HepG2 (cell line): ENCODE measurements around the gene CIROP. TPM values are rescaled to one million over a fixed set of nuclear protein-coding genes. Genes with fewer than 3 reads are reported as not detected.

Source experiments
- ATAC-seq: fragments of 200-7000 bp; cut with Tn5 transposase; 3 replicates; pipeline ENCODE4 v1.9.1; 2020; ENCODE audit warnings: mild to moderate bottlenecking, moderate library complexity
- BruUV-seq: library from RNA; stranded (reverse); fragments of 400-500 nt; replicated peaks from 2 replicates; lab custom pipeline; 2021; lab: Mats Ljungman, UMichigan
- CTCF ChIA-PET: fragments of 300-600 bp; formaldehyde crosslinking; extraction: SDS; loops from one replicate; lab custom pipeline; 2021; ENCODE audit warnings: low total read pairs, inconsistent platforms, low intra/inter-chr PET ratio; lab: Yijun Ruan, JAX
- POLR2A ChIA-PET: fragments of 350-600 bp; sonication (Branson Sonifier 250); formaldehyde crosslinking; loops from one replicate; lab custom pipeline; 2020; ENCODE audit warnings: antibody characterized with exemption, inconsistent platforms; lab: Yijun Ruan, JAX
- DNase-seq: peaks from one replicate; pipeline ENCODE4 v3.0.0-alpha.2; 2015; ENCODE audit warnings: low spot score
- FAIRE-seq: peaks from 3 replicates; lab custom pipeline; 2011; peaks lifted over from hg19 to GRCh38; lab: Jason Lieb, UNC
- H2AFZ ChIP-seq: one replicate; pipeline ENCODE4 v1.6.1; 2011; ENCODE audit warnings: low read length, inconsistent platforms
- H3K27ac ChIP-seq: fragments of 300-600 bp; 3 replicates; pipeline ENCODE4 v1.8.0; 2011; ENCODE audit warnings: mixed run types, mild to moderate bottlenecking, mixed read lengths, low read length, inconsistent platforms; ENCODE audit not compliant: insufficient read depth; ENCODE audit errors: extremely low read length
- H3K27me3 ChIP-seq, 2 experiments: fragments of 200-600 bp in 1 of 2; 2 replicates in 1 of 2; 3 replicates in 1 of 2; pipeline versions ENCODE4 v1.6.0 to v1.8.0; 2011; ENCODE audit warnings: low read length in 2 of 2, mild to moderate bottlenecking in 2 of 2, moderate library complexity in 2 of 2, inconsistent platforms in 1 of 2; ENCODE audit not compliant: insufficient read depth in 2 of 2, control insufficient read depth in 1 of 2
- H3K36me3 ChIP-seq, 2 experiments: fragments of 200-600 bp in 1 of 2; replicated peaks in 1 of 2; 2 replicates in 1 of 2; 3 replicates in 1 of 2; pipeline versions ENCODE4 v1.5.1 to v1.8.0; 2011; ENCODE audit warnings: low read length in 2 of 2, inconsistent platforms in 1 of 2; ENCODE audit not compliant: insufficient read depth in 2 of 2, control insufficient read depth in 1 of 2
- H3K4me1 ChIP-seq: 2 replicates; pipeline ENCODE4 v1.5.1; 2012; ENCODE audit warnings: low read length, inconsistent platforms; ENCODE audit not compliant: insufficient read depth
- H3K4me2 ChIP-seq: 2 replicates; pipeline ENCODE4 v1.6.0; 2011; ENCODE audit warnings: low read depth, low read length, inconsistent platforms
- H3K4me3 ChIP-seq, 3 experiments: fragments of 200-600 bp in 1 of 3; sonication (generic), shearing (Covaris generic) in 1 of 3; replicated peaks in 1 of 3; 2 replicates each; pipeline ENCODE4 v1.5.1; 2011 to 2016; ENCODE audit warnings: low read length in 3 of 3, inconsistent platforms in 2 of 3, low read depth in 2 of 3, mild to moderate bottlenecking in 2 of 3, control low read depth in 1 of 3, mixed read lengths in 1 of 3; ENCODE audit not compliant: insufficient read depth in 1 of 3
- H3K79me2 ChIP-seq: one replicate; pipeline ENCODE4 v1.6.1; 2011; ENCODE audit warnings: low read length, inconsistent platforms; ENCODE audit not compliant: insufficient read depth
- H3K9ac ChIP-seq: 2 replicates; pipeline ENCODE4 v1.6.0; 2011; ENCODE audit warnings: mild to moderate bottlenecking, low read depth, low read length, inconsistent platforms; ENCODE audit not compliant: insufficient read depth
- H3K9me3 ChIP-seq: 2 replicates; pipeline ENCODE4 v1.5.1; 2012; ENCODE audit warnings: mild to moderate bottlenecking, low read length
- H4K20me1 ChIP-seq: 2 replicates; pipeline ENCODE4 v1.6.0; 2011; ENCODE audit warnings: inconsistent platforms, mild to moderate bottlenecking, low read length, moderate library complexity; ENCODE audit not compliant: insufficient read depth
- ARID2 ChIP-seq: sonication (generic); formaldehyde crosslinking; IDR thresholded peaks from 2 replicates; pipeline ENCODE4 v1.8.1; 2022; ENCODE audit warnings: mild to moderate bottlenecking, missing genetic modification reagents, borderline replicate concordance
- ATF7-NPFF ChIP-seq: sonication (generic); formaldehyde crosslinking; IDR thresholded peaks from 2 replicates; pipeline ENCODE4 v1.8.1; 2023; ENCODE audit warnings: mild to moderate bottlenecking, low read depth, missing genetic modification reagents, moderate library complexity
- CHCHD3 ChIP-seq: sonication (generic); formaldehyde crosslinking; IDR thresholded peaks from 2 replicates; pipeline ENCODE4 v1.8.0; 2022; ENCODE audit warnings: mild to moderate bottlenecking, missing genetic modification reagents, moderate library complexity
- DPF2 ChIP-seq: sonication (generic); formaldehyde crosslinking; IDR thresholded peaks from 2 replicates; pipeline ENCODE4 v1.4.0; 2020; ENCODE audit warnings: mild to moderate bottlenecking, low read depth, missing genetic modification reagents, borderline replicate concordance
- FOXO1 ChIP-seq: sonication (generic); formaldehyde crosslinking; IDR thresholded peaks from 2 replicates; pipeline ENCODE4 v1.4.0; 2020; ENCODE audit warnings: missing genetic modification reagents
- GATAD1 ChIP-seq: IDR thresholded peaks from 2 replicates; pipeline ENCODE4 v1.6.1; 2016; ENCODE audit warnings: missing genetic modification reagents, missing compliant biosample characterization
- GLI4 ChIP-seq: sonication (generic); formaldehyde crosslinking; IDR thresholded peaks from 2 replicates; pipeline ENCODE4 v1.5.1; 2020; ENCODE audit warnings: missing genetic modification reagents, mild to moderate bottlenecking, moderate library complexity, borderline replicate concordance
- HOXD1 ChIP-seq: sonication (generic); formaldehyde crosslinking; IDR thresholded peaks from 2 replicates; pipeline ENCODE4 v1.5.0; 2020; ENCODE audit warnings: missing genetic modification reagents
- KDM5B ChIP-seq: sonication (generic); formaldehyde crosslinking; IDR thresholded peaks from 2 replicates; pipeline ENCODE4 v1.4.0; 2020; ENCODE audit warnings: missing genetic modification reagents, mild to moderate bottlenecking, borderline replicate concordance
- MZF1 ChIP-seq: sonication (generic); formaldehyde crosslinking; IDR thresholded peaks from 2 replicates; pipeline ENCODE4 v1.8.1; 2023; ENCODE audit warnings: mild to moderate bottlenecking, missing genetic modification reagents, borderline replicate concordance
- PHF21A ChIP-seq: sonication (generic); formaldehyde crosslinking; IDR thresholded peaks from 2 replicates; pipeline ENCODE4 v1.5.0; 2020; ENCODE audit warnings: mild to moderate bottlenecking, missing genetic modification reagents
- RCOR2 ChIP-seq: IDR thresholded peaks from 2 replicates; pipeline ENCODE4 v1.6.1; 2016; ENCODE audit warnings: missing biosample characterization, missing genetic modification reagents
- SMARCC2 ChIP-seq: fragments of 450-650 bp; IDR thresholded peaks from 2 replicates; pipeline ENCODE4 v1.6.1; 2017; ENCODE audit warnings: antibody characterized with exemption, mild to moderate bottlenecking
- THAP11 ChIP-seq: IDR thresholded peaks from 2 replicates; pipeline ENCODE4 v1.6.1; 2016; ENCODE audit warnings: missing biosample characterization, missing genetic modification reagents
- ZBTB21 ChIP-seq: sonication (generic); formaldehyde crosslinking; IDR thresholded peaks from 2 replicates; pipeline ENCODE4 v1.4.0; 2020; ENCODE audit warnings: missing genetic modification reagents
- ZFX ChIP-seq: sonication (generic); formaldehyde crosslinking; IDR thresholded peaks from 2 replicates; pipeline ENCODE4 v1.4.0; 2020; ENCODE audit warnings: mild to moderate bottlenecking, low read depth, missing genetic modification reagents, moderate library complexity
- ZNF33B ChIP-seq: sonication (generic); formaldehyde crosslinking; IDR thresholded peaks from 2 replicates; pipeline ENCODE4 v1.5.1; 2020; ENCODE audit warnings: mild to moderate bottlenecking, missing genetic modification reagents
- ZNF572 ChIP-seq: sonication (generic); formaldehyde crosslinking; IDR thresholded peaks from 2 replicates; pipeline ENCODE4 v1.5.1; 2020; ENCODE audit warnings: mild to moderate bottlenecking, missing genetic modification reagents
- ZNF616 ChIP-seq: sonication (generic); formaldehyde crosslinking; IDR thresholded peaks from 2 replicates; pipeline ENCODE4 v1.5.0; 2020; ENCODE audit warnings: low read depth, mild to moderate bottlenecking, missing genetic modification reagents
- ZNF788 ChIP-seq: sonication (generic); formaldehyde crosslinking; IDR thresholded peaks from 2 replicates; pipeline ENCODE4 v1.5.0; 2020; ENCODE audit warnings: mild to moderate bottlenecking, missing genetic modification reagents, borderline replicate concordance
- ZSCAN29 ChIP-seq: sonication (generic); formaldehyde crosslinking; conservative IDR thresholded peaks from 2 replicates; pipeline ENCODE4 v1.4.0; 2020; ENCODE audit warnings: mild to moderate bottlenecking, missing genetic modification reagents
- WGBS: methylation state at CpG from one replicate; pipeline ENCODE4 v1.1.6; 2017; ENCODE audit warnings: low lambda C conversion rate; 5-methylcytosine and 5-hydroxymethylcytosine counted together
- in situ Hi-C: cut with HindIII; loops from 2 replicates; pipeline ENCODE4 v1.10.0; 2017; ENCODE audit warnings: low pct_unique_long_range_greater_than_20kb; ENCODE audit not compliant: extremely low pct_ligation_motif_present
- intact Hi-C: fragments of 100-400 bp; cut with micrococcal nuclease; formaldehyde crosslinking; loops from one replicate; pipeline ENCODE4 v1.10.0; 2022; ENCODE audit not compliant: unreplicated experiment
- polyA plus RNA-seq, 8 experiments: library from polyadenylated mRNA; depleted of rRNA in 3 of 8; stranded (reverse) in 7 of 8; unstranded in 1 of 8; fragments of >200 nt; fragmentation: Illumina TruSeq in 4 of 8; extraction: Trizol in 4 of 8; gene quantifications; 2 replicates each; pipeline versions ENCODE4 v1.2.1 to v1.2.3, GENCODE V29; 2011 to 2016; ENCODE audit warnings: low read depth in 4 of 8, missing spikeins in 1 of 8, mixed read lengths in 1 of 8; ENCODE audit not compliant: insufficient read depth in 1 of 8
- total RNA-seq, 5 experiments: library from RNA; depleted of rRNA; stranded (reverse); fragments of >200 nt; fragmentation: Illumina TruSeq; extraction: Trizol; gene quantifications; 2 replicates each; pipeline ENCODE4 v1.2.3, GENCODE V29; 2016; ENCODE audit warnings: low read depth in 1 of 5
- TF ChIP-seq, protein P1 (sequence below): sonication (generic); formaldehyde crosslinking; IDR thresholded peaks from 2 replicates; pipeline ENCODE4 v1.8.0; 2022; ENCODE audit warnings: mild to moderate bottlenecking, missing genetic modification reagents, borderline replicate concordance

CIROP gene
- total and polyA plus RNA-seq, 2 of the 13 experiments (the other 11 are each of a cell fraction or from before 2014, with no cell fraction given), result 0.07 TPM; not detected in 1

DNA sequence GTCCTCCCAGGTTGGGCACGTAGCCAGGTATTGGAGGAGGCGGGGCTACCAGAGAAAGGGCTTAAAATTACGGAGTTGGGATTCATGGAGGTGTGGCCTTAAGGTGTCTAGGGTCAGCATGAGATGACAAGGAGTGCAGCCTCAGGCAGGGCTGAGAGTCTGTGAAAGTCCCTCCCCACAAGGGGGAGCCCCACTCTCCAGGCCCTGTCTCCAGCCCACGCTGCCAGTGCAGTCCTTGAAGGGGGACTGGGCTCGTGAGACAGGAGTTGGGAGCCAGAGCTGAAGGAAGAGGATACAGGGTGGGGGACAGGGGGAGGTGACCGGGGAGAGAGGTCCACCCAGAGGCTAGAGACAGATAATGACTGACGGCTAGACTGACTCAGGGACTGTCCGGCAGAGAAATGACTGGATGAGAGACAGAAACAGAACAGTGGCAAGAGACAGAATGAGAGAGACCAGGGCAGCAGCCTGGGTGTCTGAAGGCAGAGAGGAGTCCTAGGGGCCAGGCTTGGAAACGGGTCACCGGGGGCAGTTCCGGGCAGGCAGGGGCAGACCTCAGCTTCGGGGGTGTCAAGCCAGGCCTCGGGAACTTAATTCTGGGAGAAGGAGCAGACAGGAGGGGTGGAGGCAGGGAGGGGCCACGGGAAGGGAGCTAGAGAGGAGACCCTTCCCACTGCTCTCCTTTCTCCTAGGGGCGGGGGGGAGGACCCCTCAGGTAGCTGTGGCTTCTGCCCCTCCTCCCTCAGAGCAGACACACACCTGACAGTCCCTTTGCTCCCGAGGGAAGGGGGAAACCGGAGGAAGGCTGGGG, 48.4 kb downstream of the CIROP start (continued):
- TF ChIP-seq, protein P1, sequence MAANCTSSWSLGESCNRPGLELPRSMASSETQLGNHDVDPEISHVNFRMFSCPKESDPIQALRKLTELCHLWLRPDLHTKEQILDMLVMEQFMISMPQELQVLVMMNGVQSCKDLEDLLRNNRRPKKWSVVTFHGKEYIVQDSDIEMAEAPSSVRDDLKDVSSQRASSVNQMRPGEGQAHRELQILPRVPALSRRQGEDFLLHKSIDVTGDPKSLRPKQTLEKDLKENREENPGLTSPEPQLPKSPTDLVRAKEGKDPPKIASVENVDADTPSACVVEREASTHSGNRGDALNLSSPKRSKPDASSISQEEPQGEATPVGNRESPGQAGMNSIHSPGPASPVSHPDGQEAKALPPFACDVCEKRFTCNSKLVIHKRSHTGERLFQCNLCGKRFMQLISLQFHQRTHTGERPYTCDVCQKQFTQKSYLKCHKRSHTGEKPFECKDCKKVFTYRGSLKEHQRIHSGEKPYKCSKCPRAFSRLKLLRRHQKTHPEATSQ (CRISPR knock-in tag), result no peak
- peak; percentile 63 for TF ChIP-seq THAP11 (CRISPR knock-in tag)
- peak; percentile 70 for TF ChIP-seq GATAD1 (CRISPR knock-in tag)
- TF ChIP-seq ZBTB21 (CRISPR knock-in tag), result no peak

DNA sequence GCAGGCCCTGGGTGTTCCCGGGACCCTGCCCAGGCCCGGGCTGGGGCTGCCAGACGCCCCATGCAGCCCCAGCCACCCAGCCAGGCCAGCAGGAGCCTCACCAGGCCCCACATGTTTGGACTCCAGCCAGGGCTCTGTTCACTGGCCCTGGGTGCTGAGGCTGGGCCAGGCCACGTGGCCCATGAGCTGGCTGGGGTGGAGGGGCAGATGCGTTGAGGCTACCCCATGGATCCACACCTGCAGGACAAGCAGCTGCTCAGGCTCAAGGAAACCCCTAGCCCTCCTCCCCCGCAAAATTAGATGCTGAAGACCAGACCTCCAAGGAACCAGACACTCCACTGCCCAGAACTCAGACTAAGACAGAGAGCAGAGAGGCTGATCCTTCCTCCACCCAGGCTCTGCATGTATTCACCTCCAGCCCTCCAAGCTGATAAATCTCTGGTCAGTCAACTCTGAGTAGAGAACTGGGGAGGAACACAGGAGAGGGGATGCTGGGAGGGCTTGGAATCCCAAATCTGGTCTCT, 49.1 kb downstream of the CIROP start:
- Histone ChIP-seq H3K27ac (no peak overlapping the region), H3K9me3 (no peaks in the 10 kb centered on the region), H3K27me3 (peaks cover 0 to 6% of the 10 kb centered on the region in 2 experiments; a peak in 1 of 5 replicates), H3K36me3 (peaks cover 13 to 18% of the 10 kb centered on the region in 2 experiments), H4K20me1 (peaks cover 13% of the 10 kb centered on the region; the same call in 1 of the 2 replicates), H3K79me2 (no peaks in the 10 kb centered on the region), H3K4me1 (peaks cover 26% of the 10 kb centered on the region), H3K4me3 (no peak overlapping the region), H2AFZ (no peak overlapping the region), H3K9ac (no peak overlapping the region), H3K4me2 (peak overlapping the region; percentile 98)
- in situ Hi-C loops (no loop called here), intact Hi-C loops (no loop called here)
- peak; percentile 0 for ATAC-seq
- no peak for DNase-seq
- ChIA-PET CTCF (interaction anchor here (0.5 to 8.5 kb wide), 10 partner anchors 11 to 499 kb away, joined by 3 to 173 read pairs (median 18); no protein-coding TSS in a partner anchor), POLR2A (interaction anchor here (0.8 to 7.4 kb wide), 11 partner anchors 9 to 82 kb away, joined by 3 to 72 read pairs (median 12); partner anchors contain the start of genes ACIN1, AJUBA and C14orf119)
- no peak for FAIRE-seq
- 45% methylated on average over 6 of the region's 6 CpGs for WGBS
- no TSS peak for BruUV-seq
- TF ChIP-seq ARID2 (CRISPR knock-in tag) (no peak), SMARCC2 (no peak), HOXD1 (0 out of 2 replicates have a peak, but pooled peaks have one; percentile 16), DPF2 (CRISPR knock-in tag) (no peak), FOXO1 (no peak), ZNF33B (CRISPR knock-in tag) (0 out of 2 replicates have a peak, but pooled peaks have one; percentile 16), ATF7-NPFF (CRISPR knock-in tag) (0 out of 2 replicates have a peak, but pooled peaks have one; percentile 7), CHCHD3 (CRISPR knock-in tag) (0 out of 2 replicates have a peak, but pooled peaks have one; percentile 4), MZF1 (CRISPR knock-in tag) (no peak), GLI4 (no peak), ZNF572 (CRISPR knock-in tag) (0 out of 2 replicates have a peak, but pooled peaks have one; percentile 11), ZSCAN29 (CRISPR knock-in tag) (0 out of 2 replicates have a peak, but pooled peaks have one; percentile 15), KDM5B (CRISPR knock-in tag) (peak; percentile 8; the same call in 1 of the 2 replicates), ZNF788 (no peak), ZNF616 (CRISPR knock-in tag) (0 out of 2 replicates have a peak, but pooled peaks have one; percentile 52), PHF21A (CRISPR knock-in tag) (no peak), ZFX (peak; percentile 45; the same call in 1 of the 2 replicates), RCOR2 (CRISPR knock-in tag) (no peak)
